ENCODE measurements around the gene MINDY4B.

Gene MINDY4B

GRCh38 chr3:150844484-150844883 is 60.8 kb downstream of the MINDY4B start:
- DNase-seq (ENCODE audit: low read depth in 2 of 2) = no peak

- DNase-seq (ENCODE audit: low read depth in 2 of 2) = no peak
Measured at GRCh38 chr3:150843241-150843640, 62.0 kb downstream of the MINDY4B start.

- no peak for DNase-seq (ENCODE audit: low read depth in 2 of 2)
Measured at GRCh38 chr3:150840802-150841515, 64.3 kb downstream of the MINDY4B start.

- no peak for DNase-seq (ENCODE audit: low read depth in 2 of 2)
Measured at GRCh38 chr3:150830745-150831144, 74.5 kb downstream of the MINDY4B start.

GRCh38 chr3:150830094-150830681 is 75.1 kb downstream of the MINDY4B start:
- no peak for DNase-seq (ENCODE audit: low read depth in 2 of 2)

GRCh38 chr3:150829408-150829807 is 75.8 kb downstream of the MINDY4B start:
- DNase-seq (ENCODE audit: low read depth in 2 of 2) = no peak

- no peak for DNase-seq (ENCODE audit: low read depth in 2 of 2)
Measured at GRCh38 chr3:150828997-150829396, 76.2 kb downstream of the MINDY4B start.

GRCh38 chr3:150828261-150828660 is 77.0 kb downstream of the MINDY4B start:
- no peak for DNase-seq (ENCODE audit: low read depth in 2 of 2)

GRCh38 chr3:150826466-150827282 is 78.6 kb downstream of the MINDY4B start:
- no peak for DNase-seq (ENCODE audit: low read depth in 2 of 2)

- no peak for DNase-seq (ENCODE audit: low read depth in 2 of 2)
Measured at GRCh38 chr3:150825916-150826377, 79.3 kb downstream of the MINDY4B start.

- no peak for DNase-seq (ENCODE audit: low read depth in 2 of 2)
Measured at GRCh38 chr3:150825192-150825915, 79.9 kb downstream of the MINDY4B start.

GRCh38 chr3:150823277-150823676 is 82.0 kb downstream of the MINDY4B start:
- no peak for DNase-seq (ENCODE audit: low read depth in 2 of 2)

GRCh38 chr3:150822636-150823035 is 82.6 kb downstream of the MINDY4B start:
- no peak for DNase-seq (ENCODE audit: low read depth in 2 of 2)
